MCF 10A (cell line): ENCODE results near the gene TRIM69. TPM values are rescaled to one million over a fixed set of nuclear protein-coding genes. Genes with fewer than 3 reads are reported as not detected.

Experiments
- BruUV-seq: library from RNA; stranded (reverse); fragments of 400-500 nt; replicated peaks from 2 replicates; lab custom pipeline; 2021; lab: Mats Ljungman, UMichigan
- CTCF ChIA-PET: fragments of 300-600 bp; sonication (Branson Sonifier 250); formaldehyde crosslinking; extraction: SDS; loops from one replicate; lab custom pipeline; 2021; ENCODE audit warnings: antibody characterized with exemption, inconsistent platforms; lab: Yijun Ruan, JAX
- POLR2A ChIA-PET: fragments of 300-600, 350-650 bp; sonication (Branson Sonifier 250); formaldehyde crosslinking; extraction: SDS; loops from one replicate; lab custom pipeline; 2020; ENCODE audit warnings: antibody characterized with exemption, inconsistent platforms; lab: Yijun Ruan, JAX
- DNase-seq: peaks from one replicate; pipeline ENCODE4 v3.0.0-alpha.2; 2018; ENCODE audit not compliant: unreplicated experiment
- H3K27ac Mint-ChIP-seq: one replicate; pipeline ENCODE4 v1.8.0; 2022; ENCODE audit warnings: mild to moderate bottlenecking, low read depth, mixed read lengths; ENCODE audit not compliant: unreplicated experiment
- H3K27me3 Mint-ChIP-seq: one replicate; pipeline ENCODE4 v1.8.0; 2022; ENCODE audit warnings: mixed read lengths; ENCODE audit not compliant: insufficient read depth, unreplicated experiment
- H3K36me3 Mint-ChIP-seq: one replicate; pipeline ENCODE4 v1.8.0; 2022; ENCODE audit warnings: mild to moderate bottlenecking, moderate library complexity, mixed read lengths; ENCODE audit not compliant: insufficient read depth, unreplicated experiment
- H3K4me1 Mint-ChIP-seq: one replicate; pipeline ENCODE4 v1.8.0; 2022; ENCODE audit warnings: mixed read lengths; ENCODE audit not compliant: insufficient read depth, unreplicated experiment
- H3K4me3 Mint-ChIP-seq: one replicate; pipeline ENCODE4 v1.8.0; 2022; ENCODE audit warnings: mild to moderate bottlenecking, moderate library complexity, mixed read lengths; ENCODE audit not compliant: unreplicated experiment
- H3K9me3 Mint-ChIP-seq: one replicate; pipeline ENCODE4 v1.8.0; 2022; ENCODE audit warnings: mixed read lengths; ENCODE audit not compliant: unreplicated experiment
- intact Hi-C: fragments of 100-400 bp; cut with micrococcal nuclease; formaldehyde crosslinking; loops from 2 replicates; pipeline ENCODE4 v1.14.1; 2022
- total RNA-seq: library from RNA; stranded (reverse); gene quantifications from 2 replicates; pipeline ENCODE4 v1.2.3, GENCODE V29; 2022
- TF ChIP-seq, protein P1 (sequence below): fragments of 200-600 bp; IDR thresholded peaks from one replicate; pipeline ENCODE4 v1.8.0; 2022; ENCODE audit warnings: antibody characterized with exemption, mild to moderate bottlenecking; ENCODE audit not compliant: unreplicated experiment

The TRIM69 gene
- total RNA-seq, 1 experiment from 2014 or later = 8.2 TPM

GRCh38 chr15:44753345-44753744, 17.0 kb downstream of the TRIM69 start:
- CTCF ChIA-PET = interaction anchor here (1.0 to 3.9 kb wide), 2 partner anchors 15 to 18 kb away, joined by 3 to 13 read pairs; no protein-coding TSS in a partner anchor
- peaks cover 20% of the 10 kb centered on the region for H3K27me3 Mint-ChIP-seq

DNA sequence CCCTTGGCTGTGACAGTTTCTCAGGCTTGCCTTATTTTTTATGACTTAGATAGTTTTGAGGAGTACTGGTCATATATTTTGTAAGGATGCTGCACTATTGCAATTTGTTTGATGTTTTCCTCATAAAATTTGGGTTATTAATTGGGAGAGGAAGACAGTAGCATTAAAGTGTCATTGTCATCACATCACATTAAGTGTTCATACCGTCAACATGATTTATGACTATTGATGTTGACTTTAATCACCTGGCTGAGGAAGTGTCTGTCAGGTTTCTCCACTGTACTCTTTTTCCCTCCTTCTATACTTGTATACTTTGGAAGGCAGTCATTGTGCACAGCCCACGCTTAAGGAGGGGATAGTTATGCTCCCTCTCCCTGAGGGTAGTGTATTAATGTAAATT, 26.9 kb downstream of the TRIM69 start:
- no peaks in the 10 kb centered on the region for H3K36me3 Mint-ChIP-seq
- no peak for DNase-seq
- TF ChIP-seq, protein P1, sequence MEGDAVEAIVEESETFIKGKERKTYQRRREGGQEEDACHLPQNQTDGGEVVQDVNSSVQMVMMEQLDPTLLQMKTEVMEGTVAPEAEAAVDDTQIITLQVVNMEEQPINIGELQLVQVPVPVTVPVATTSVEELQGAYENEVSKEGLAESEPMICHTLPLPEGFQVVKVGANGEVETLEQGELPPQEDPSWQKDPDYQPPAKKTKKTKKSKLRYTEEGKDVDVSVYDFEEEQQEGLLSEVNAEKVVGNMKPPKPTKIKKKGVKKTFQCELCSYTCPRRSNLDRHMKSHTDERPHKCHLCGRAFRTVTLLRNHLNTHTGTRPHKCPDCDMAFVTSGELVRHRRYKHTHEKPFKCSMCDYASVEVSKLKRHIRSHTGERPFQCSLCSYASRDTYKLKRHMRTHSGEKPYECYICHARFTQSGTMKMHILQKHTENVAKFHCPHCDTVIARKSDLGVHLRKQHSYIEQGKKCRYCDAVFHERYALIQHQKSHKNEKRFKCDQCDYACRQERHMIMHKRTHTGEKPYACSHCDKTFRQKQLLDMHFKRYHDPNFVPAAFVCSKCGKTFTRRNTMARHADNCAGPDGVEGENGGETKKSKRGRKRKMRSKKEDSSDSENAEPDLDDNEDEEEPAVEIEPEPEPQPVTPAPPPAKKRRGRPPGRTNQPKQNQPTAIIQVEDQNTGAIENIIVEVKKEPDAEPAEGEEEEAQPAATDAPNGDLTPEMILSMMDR = no peak
- intact Hi-C loops = no loop called here
- no TSS peak for BruUV-seq
- CTCF ChIA-PET = no interaction called here
- H3K4me3 Mint-ChIP-seq = no peak overlapping the region
- no peak overlapping the region for H3K27ac Mint-ChIP-seq
- H3K9me3 Mint-ChIP-seq = no peaks in the 10 kb centered on the region
- H3K4me1 Mint-ChIP-seq = no peaks in the 10 kb centered on the region
- POLR2A ChIA-PET = no interaction called here
- peaks cover 20% of the 10 kb centered on the region for H3K27me3 Mint-ChIP-seq

More at GRCh38 chr15:44753345-44753744, 17.0 kb downstream of the TRIM69 start:
- no peaks in the 10 kb centered on the region for H3K4me1 Mint-ChIP-seq
- H3K9me3 Mint-ChIP-seq = peaks cover 8% of the 10 kb centered on the region
- no peaks in the 10 kb centered on the region for H3K36me3 Mint-ChIP-seq
- DNase-seq = no peak
- H3K4me3 Mint-ChIP-seq = no peak overlapping the region
- TF ChIP-seq, protein P1 = no peak
- H3K27ac Mint-ChIP-seq = no peak overlapping the region
- intact Hi-C loops = no loop called here
- BruUV-seq = no TSS peak
- POLR2A ChIA-PET = interaction anchor here (0.7 to 0.8 kb wide), 2 partner anchors 23 to 51 kb away, joined by 3 to 4 read pairs; no protein-coding TSS in a partner anchor

GRCh38 chr15:44763848-44764247, 27.5 kb downstream of the TRIM69 start:
- no TSS peak for BruUV-seq
- H3K9me3 Mint-ChIP-seq = no peaks in the 10 kb centered on the region
- POLR2A ChIA-PET = interaction anchor here (0.8 kb wide), 1 partner anchor 12 kb away, joined by 4 read pairs; no protein-coding TSS in a partner anchor
- H3K27ac Mint-ChIP-seq = no peak overlapping the region
- no peaks in the 10 kb centered on the region for H3K36me3 Mint-ChIP-seq
- CTCF ChIA-PET = interaction anchor here (0.9 to 1.6 kb wide), 2 partner anchors 8 to 185 kb away, joined by 3 to 5 read pairs; no protein-coding TSS in a partner anchor
- H3K27me3 Mint-ChIP-seq = peaks cover 14% of the 10 kb centered on the region
- intact Hi-C loops = no loop called here
- no peak overlapping the region for H3K4me3 Mint-ChIP-seq
- TF ChIP-seq, protein P1 = no peak
- no peak for DNase-seq
- no peaks in the 10 kb centered on the region for H3K4me1 Mint-ChIP-seq

- no peak overlapping the region for H3K27ac Mint-ChIP-seq
- TF ChIP-seq, protein P1 = no peak
- no TSS peak for BruUV-seq
- no peaks in the 10 kb centered on the region for H3K36me3 Mint-ChIP-seq
- POLR2A ChIA-PET = no interaction called here
- CTCF ChIA-PET = interaction anchor here (0.6 to 1.6 kb wide), 2 partner anchors 9 to 28 kb away, joined by 3 to 5 read pairs; partner anchors contain the start of gene TRIM69
- intact Hi-C loops = no loop called here
- DNase-seq = no peak
- H3K27me3 Mint-ChIP-seq = peaks cover 2% of the 10 kb centered on the region
- H3K9me3 Mint-ChIP-seq = no peaks in the 10 kb centered on the region
- H3K4me3 Mint-ChIP-seq = no peak overlapping the region
- no peaks in the 10 kb centered on the region for H3K4me1 Mint-ChIP-seq
Observed at GRCh38 chr15:44765036-44765435, 28.7 kb downstream of the TRIM69 start.
